Measurements from ENCODE around the gene SYNE1.
A peak's percentile ranks its signal among the peaks of the same experiment; 100 is the strongest.
"Not testable (repeated sequence)": the region's sequence is repeated elsewhere in the genome, so short reads cannot be mapped to it uniquely, and the experiment has no call there.

SYNE1 gene

GRCh38 chr6:152176268-152176667 is 460.9 kb downstream of the SYNE1 start:
- DNase-seq (ENCODE audit: low read depth): no peak

GRCh38 chr6:152173957-152174356 is 463.2 kb downstream of the SYNE1 start:
- no peak for DNase-seq (ENCODE audit: low read depth)

GRCh38 chr6:152173321-152173720 is 463.8 kb downstream of the SYNE1 start:
- no peak for DNase-seq (ENCODE audit: low read depth)

GRCh38 chr6:152170702-152171667 is 466.2 kb downstream of the SYNE1 start:
- DNase-seq (ENCODE audit: low read depth): peak; percentile 3

- no peak for DNase-seq (ENCODE audit: low read depth)
Measured at GRCh38 chr6:152170313-152170701, 466.9 kb downstream of the SYNE1 start.

- no peak for DNase-seq (ENCODE audit: low read depth)
Measured at GRCh38 chr6:152167641-152168603, 469.2 kb downstream of the SYNE1 start.

GRCh38 chr6:152166897-152167296 is 470.3 kb downstream of the SYNE1 start:
- no peak for DNase-seq (ENCODE audit: low read depth)

GRCh38 chr6:152166497-152166896 is 470.7 kb downstream of the SYNE1 start:
- no peak for DNase-seq (ENCODE audit: low read depth)

GRCh38 chr6:152164957-152165356 is 472.2 kb downstream of the SYNE1 start:
- no peak for DNase-seq (ENCODE audit: low read depth)

- no peak for DNase-seq (ENCODE audit: low read depth)
Measured at GRCh38 chr6:152161501-152161900, 475.7 kb downstream of the SYNE1 start.

GRCh38 chr6:152160346-152160745 is 476.8 kb downstream of the SYNE1 start:
- DNase-seq (ENCODE audit: low read depth): no peak

GRCh38 chr6:152155792-152156191 is 481.4 kb downstream of the SYNE1 start:
- DNase-seq (ENCODE audit: low read depth): no peak

GRCh38 chr6:152154559-152155356 is 482.4 kb downstream of the SYNE1 start:
- DNase-seq (ENCODE audit: low read depth): no peak

- DNase-seq (ENCODE audit: low read depth): no peak
Measured at GRCh38 chr6:152151920-152152319, 485.2 kb downstream of the SYNE1 start.

GRCh38 chr6:152150196-152150595 is 487.0 kb downstream of the SYNE1 start:
- no peak for DNase-seq (ENCODE audit: low read depth)

GRCh38 chr6:152148412-152148811 is 488.8 kb downstream of the SYNE1 start:
- DNase-seq (ENCODE audit: low read depth): no peak

GRCh38 chr6:152147269-152147668 is 489.9 kb downstream of the SYNE1 start:
- no peak for DNase-seq (ENCODE audit: low read depth)

GRCh38 chr6:152146385-152146784 is 490.8 kb downstream of the SYNE1 start:
- DNase-seq (ENCODE audit: low read depth): no peak

- no peak for DNase-seq (ENCODE audit: low read depth)
Measured at GRCh38 chr6:152143359-152143758, 493.8 kb downstream of the SYNE1 start.

GRCh38 chr6:152142105-152142504 is 495.1 kb downstream of the SYNE1 start:
- no peak for DNase-seq (ENCODE audit: low read depth)

- not testable (repeated sequence) for DNase-seq (ENCODE audit: low read depth)
Measured at GRCh38 chr6:152138344-152138743, 498.8 kb downstream of the SYNE1 start.

- no peak for DNase-seq (ENCODE audit: low read depth)
Measured at GRCh38 chr6:152136449-152136825, 500.7 kb downstream of the SYNE1 start.

Measured in stimulated activated CD8-positive, alpha-beta memory T cell treated with anti-CD3 and anti-CD28 coated beads, Interleukin-12 subunit alpha, Interleukin-12 subunit beta, amount 100 ng/mL, for 4 hours (primary cell).